Jurkat, Clone E6-1 (cell line): ENCODE data around the gene ITPR3.

Experiments used
- DNase-seq: peaks from one replicate; pipeline ENCODE4 v3.0.0-alpha.2; 2011; ENCODE audit warnings: low read depth, low spot score
- H3K4me3 ChIP-seq: 2 replicates; pipeline ENCODE4 v1.5.1; 2011; ENCODE audit warnings: mild to moderate bottlenecking, low read length, control low read depth, moderate library complexity

ITPR3 gene

GRCh38 chr6:33661106-33661838 lies 40.1 kb downstream of the ITPR3 start:
- no peak overlapping the region for H3K4me3 ChIP-seq
- no peak for DNase-seq

GRCh38 chr6:33662318-33662717 lies 41.2 kb downstream of the ITPR3 start:
- DNase-seq, result no peak
- no peak overlapping the region for H3K4me3 ChIP-seq

- H3K4me3 ChIP-seq, result no peak overlapping the region
- DNase-seq, result no peak
Observed at GRCh38 chr6:33663028-33663427, 41.9 kb downstream of the ITPR3 start.

- no peak overlapping the region for H3K4me3 ChIP-seq
- DNase-seq, result no peak
Observed at GRCh38 chr6:33663727-33664449, 42.8 kb downstream of the ITPR3 start.

- H3K4me3 ChIP-seq, result no peak overlapping the region
- DNase-seq, result no peak
Observed at GRCh38 chr6:33664506-33665057, 43.5 kb downstream of the ITPR3 start.

GRCh38 chr6:33665957-33666356 lies 44.8 kb downstream of the ITPR3 start:
- H3K4me3 ChIP-seq, result no peak overlapping the region
- no peak for DNase-seq

- no peak overlapping the region for H3K4me3 ChIP-seq
- DNase-seq, result no peak
Observed at GRCh38 chr6:33667072-33667471, 46.0 kb downstream of the ITPR3 start.

- H3K4me3 ChIP-seq, result no peak overlapping the region
- no peak for DNase-seq
Observed at GRCh38 chr6:33667776-33668175, 46.7 kb downstream of the ITPR3 start.

- H3K4me3 ChIP-seq, result no peak overlapping the region
- no peak for DNase-seq
Observed at GRCh38 chr6:33668328-33668727, 47.2 kb downstream of the ITPR3 start.

GRCh38 chr6:33668914-33669313 lies 47.8 kb downstream of the ITPR3 start:
- H3K4me3 ChIP-seq, result no peak overlapping the region
- DNase-seq, result no peak

GRCh38 chr6:33670086-33670660 lies 49.1 kb downstream of the ITPR3 start:
- no peak overlapping the region for H3K4me3 ChIP-seq
- DNase-seq, result no peak

GRCh38 chr6:33670971-33671743 lies 50.0 kb downstream of the ITPR3 start:
- no peak for DNase-seq
- no peak overlapping the region for H3K4me3 ChIP-seq

- DNase-seq, result no peak
- H3K4me3 ChIP-seq, result no peak overlapping the region
Observed at GRCh38 chr6:33671744-33672072, 50.6 kb downstream of the ITPR3 start.

- DNase-seq, result no peak
- H3K4me3 ChIP-seq, result no peak overlapping the region
Observed at GRCh38 chr6:33672808-33673207, 51.7 kb downstream of the ITPR3 start.

- no peak for DNase-seq
Observed at GRCh38 chr6:33673851-33674250, 52.7 kb downstream of the ITPR3 start.

GRCh38 chr6:33675968-33676367 lies 54.8 kb downstream of the ITPR3 start:
- no peak for DNase-seq

More at GRCh38 chr6:33673851-33674250, 52.7 kb downstream of the ITPR3 start:
- H3K4me3 ChIP-seq, result no peak overlapping the region

GRCh38 chr6:33676416-33677142 lies 55.5 kb downstream of the ITPR3 start:
- DNase-seq, result no peak
- H3K4me3 ChIP-seq, result no peak overlapping the region

More at GRCh38 chr6:33675968-33676367, 54.8 kb downstream of the ITPR3 start:
- no peak overlapping the region for H3K4me3 ChIP-seq

- no peak overlapping the region for H3K4me3 ChIP-seq
- no peak for DNase-seq
Observed at GRCh38 chr6:33677143-33677660, 56.1 kb downstream of the ITPR3 start.

GRCh38 chr6:33677689-33678088 lies 56.6 kb downstream of the ITPR3 start:
- DNase-seq, result no peak

More at GRCh38 chr6:33677689-33678088, 56.6 kb downstream of the ITPR3 start:
- H3K4me3 ChIP-seq, result no peak overlapping the region
